H7 (cell line): ENCODE measurements around the gene HYDIN. TPM values are rescaled to one million over a fixed set of nuclear protein-coding genes. Genes with fewer than 3 reads are reported as not detected.
"Not testable (repeated sequence)": the region's sequence is repeated elsewhere in the genome, so short reads cannot be mapped to it uniquely, and the experiment has no call there.

Experiments
- DNase-seq: peaks from one replicate; pipeline ENCODE4 v3.0.0; 2012
- H3K27me3 ChIP-seq: 2 replicates; pipeline ENCODE4 v1.6.0; 2011; ENCODE audit warnings: mild to moderate bottlenecking, low read length; ENCODE audit not compliant: control insufficient read depth, insufficient read depth
- H3K36me3 ChIP-seq: replicated peaks from 2 replicates; pipeline ENCODE4 v1.5.1; 2011; ENCODE audit warnings: low read length; ENCODE audit not compliant: control insufficient read depth, insufficient read depth
- H3K4me3 ChIP-seq: 2 replicates; pipeline ENCODE4 v1.5.1; 2011; ENCODE audit warnings: low read depth, mild to moderate bottlenecking, control low read depth, low read length, moderate library complexity; ENCODE audit not compliant: insufficient read depth
- total RNA-seq: library from RNA; depleted of rRNA; stranded (reverse); fragments of >200 nt; shearing (Covaris generic); gene quantifications from 2 replicates; pipeline ENCODE4 v1.2.3, GENCODE V29; 2014

HYDIN gene
- total RNA-seq, 1 experiment from 2014 or later: 0.69 TPM

- DNase-seq, H3K4me3 ChIP-seq, H3K27me3 ChIP-seq, H3K36me3 ChIP-seq: not testable (repeated sequence)
These were observed 290.7 kb downstream of the HYDIN start for GRCh38 chr16:70939690-70940359.

GRCh38 chr16:70936781-70937525 lies 293.6 kb downstream of the HYDIN start:
- not testable (repeated sequence) for H3K36me3 ChIP-seq, DNase-seq, H3K4me3 ChIP-seq, H3K27me3 ChIP-seq

GRCh38 chr16:70935325-70935724 lies 295.2 kb downstream of the HYDIN start:
- H3K4me3 ChIP-seq, DNase-seq, H3K27me3 ChIP-seq, H3K36me3 ChIP-seq: not testable (repeated sequence)

GRCh38 chr16:70933746-70934145 lies 296.8 kb downstream of the HYDIN start:
- not testable (repeated sequence) for H3K4me3 ChIP-seq, H3K36me3 ChIP-seq, DNase-seq, H3K27me3 ChIP-seq

GRCh38 chr16:70930757-70931156 lies 299.8 kb downstream of the HYDIN start:
- not testable (repeated sequence) for H3K4me3 ChIP-seq, H3K36me3 ChIP-seq, DNase-seq, H3K27me3 ChIP-seq

- not testable (repeated sequence) for H3K36me3 ChIP-seq, DNase-seq, H3K4me3 ChIP-seq, H3K27me3 ChIP-seq
These were observed 308.4 kb downstream of the HYDIN start for GRCh38 chr16:70922164-70922563.

- not testable (repeated sequence) for H3K36me3 ChIP-seq, H3K27me3 ChIP-seq, H3K4me3 ChIP-seq
- DNase-seq: peak; percentile 4
These were observed 309.9 kb downstream of the HYDIN start for GRCh38 chr16:70920661-70921060.

- H3K4me3 ChIP-seq, H3K36me3 ChIP-seq, H3K27me3 ChIP-seq, DNase-seq: not testable (repeated sequence)
These were observed 342.3 kb downstream of the HYDIN start for GRCh38 chr16:70888208-70888607.

GRCh38 chr16:70884652-70885051 lies 345.9 kb downstream of the HYDIN start:
- not testable (repeated sequence) for H3K4me3 ChIP-seq, H3K27me3 ChIP-seq, DNase-seq, H3K36me3 ChIP-seq

- H3K36me3 ChIP-seq, H3K27me3 ChIP-seq, DNase-seq, H3K4me3 ChIP-seq: not testable (repeated sequence)
These were observed 348.2 kb downstream of the HYDIN start for GRCh38 chr16:70882311-70882710.

GRCh38 chr16:70877895-70878294 lies 352.6 kb downstream of the HYDIN start:
- not testable (repeated sequence) for H3K27me3 ChIP-seq, H3K36me3 ChIP-seq, H3K4me3 ChIP-seq, DNase-seq

- not testable (repeated sequence) for H3K4me3 ChIP-seq, H3K27me3 ChIP-seq, DNase-seq, H3K36me3 ChIP-seq
These were observed 354.1 kb downstream of the HYDIN start for GRCh38 chr16:70876442-70876841.

- H3K36me3 ChIP-seq, H3K4me3 ChIP-seq, DNase-seq, H3K27me3 ChIP-seq: not testable (repeated sequence)
These were observed 365.8 kb downstream of the HYDIN start for GRCh38 chr16:70864698-70865097.

- not testable (repeated sequence) for H3K4me3 ChIP-seq, DNase-seq, H3K36me3 ChIP-seq, H3K27me3 ChIP-seq
These were observed 368.5 kb downstream of the HYDIN start for GRCh38 chr16:70861996-70862395.

- H3K36me3 ChIP-seq, H3K27me3 ChIP-seq, H3K4me3 ChIP-seq, DNase-seq: not testable (repeated sequence)
These were observed 379.2 kb downstream of the HYDIN start for GRCh38 chr16:70851299-70851698.
